Thoracic aorta (tissue), 2 donors: ENCODE results near the gene PPARA. TPM values are rescaled to one million over a fixed set of nuclear protein-coding genes. Genes with fewer than 3 reads are reported as not detected.
A peak's percentile ranks its signal among the peaks of the same experiment; 100 is the strongest.

ENCODE experiments used
- ATAC-seq: fragments of 150-250 bp; one replicate; pipeline ENCODE4 v1.8.0; 2017; ENCODE audit warnings: low read depth; ENCODE audit not compliant: insufficient number of reproducible peaks, low FRiP score
- DNase-seq: peaks from one replicate; pipeline ENCODE4 v3.0.0-alpha.2; 2020; ENCODE audit warnings: low spot score
- H3K27ac ChIP-seq, 2 donors: fragments of 200-600 bp; sonication (generic); 1 replicate in 1 of 2; 2 replicates in 1 of 2; pipeline ENCODE4 v1.5.1; 2016; ENCODE audit warnings: mild to moderate bottlenecking in 2 of 2, moderate library complexity in 2 of 2
- H3K27me3 ChIP-seq: fragments of 200-600 bp; sonication (generic); replicated peaks from 2 replicates; pipeline ENCODE4 v1.6.0; 2016; ENCODE audit warnings: mild to moderate bottlenecking; ENCODE audit not compliant: insufficient read depth
- H3K36me3 ChIP-seq: fragments of 200-600 bp; sonication (generic); one replicate; pipeline ENCODE4 v1.5.1; 2016
- H3K4me1 ChIP-seq, 2 donors: fragments of 200-600 bp; sonication (generic); 1 replicate in 1 of 2; 2 replicates in 1 of 2; pipeline versions ENCODE4 v1.5.1 to v1.6.0; 2016; ENCODE audit warnings: low read depth in 2 of 2, mild to moderate bottlenecking in 1 of 2; ENCODE audit not compliant: control insufficient read depth in 1 of 2
- H3K4me3 ChIP-seq: fragments of 200-600 bp; sonication (generic); 2 replicates; pipeline ENCODE4 v1.5.1; 2016; ENCODE audit warnings: mild to moderate bottlenecking
- H3K9me3 ChIP-seq: fragments of 200-600 bp; sonication (generic); 2 replicates; pipeline ENCODE4 v1.5.1; 2016
- total RNA-seq, 2 donors: library from RNA; depleted of rRNA; stranded (reverse); fragments of >200 nt; gene quantifications; one replicate each; pipeline versions ENCODE4 v1.1.0 to v1.2.3, GENCODE V29; 2016
- TF ChIP-seq, protein P1 (sequence below): fragments of 200-600 bp; sonication (generic); IDR thresholded peaks from one replicate; pipeline ENCODE4 v1.5.1; 2019; ENCODE audit warnings: antibody characterized with exemption

Gene PPARA
- total RNA-seq, 2 donors from 2014 or later, result 21.9 to 67.8 TPM

DNA sequence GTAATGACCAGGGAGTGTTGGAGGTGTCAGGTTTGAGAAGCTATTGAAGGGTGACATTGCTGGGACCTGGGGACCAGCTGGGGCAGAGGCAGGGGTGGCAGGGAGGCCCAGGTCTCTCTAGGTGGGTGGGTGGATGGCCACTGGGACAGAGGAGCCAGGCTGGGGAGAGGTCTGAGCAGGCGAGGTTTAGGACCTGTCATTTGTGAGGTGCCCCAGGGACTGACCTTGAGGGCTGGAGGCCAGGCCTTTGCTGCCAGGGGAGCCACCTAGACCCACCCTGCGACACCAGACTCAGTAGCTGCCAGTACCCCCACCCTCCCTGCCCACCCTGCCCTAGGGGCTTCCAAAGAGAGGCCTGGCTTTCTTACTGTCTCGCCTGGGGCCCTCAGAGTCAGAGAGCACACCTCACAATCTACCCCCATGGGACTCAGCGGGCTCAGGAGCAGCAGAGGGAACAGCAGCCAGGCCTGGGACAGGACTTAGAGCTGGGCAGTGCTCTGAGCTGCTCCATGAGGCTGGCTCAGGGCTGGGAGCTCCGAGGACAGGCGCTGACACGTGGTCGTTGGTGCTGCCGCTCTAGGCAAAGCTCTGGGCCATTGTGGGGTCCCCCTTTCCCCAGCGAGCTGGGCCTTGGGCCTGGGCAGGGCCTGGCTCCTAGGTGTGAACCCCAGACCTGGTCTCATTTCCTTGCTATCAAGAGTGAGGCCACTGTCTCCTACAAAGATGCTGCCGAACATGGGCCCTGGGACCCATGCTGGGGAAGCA, 28.6 kb upstream of the PPARA start:
- peaks cover 4 to 9% of the 10 kb centered on the region in 2 donors for H3K4me1 ChIP-seq
- H3K36me3 ChIP-seq, result no peaks in the 10 kb centered on the region
- no peaks in the 10 kb centered on the region for H3K27me3 ChIP-seq
- TF ChIP-seq, protein P1, sequence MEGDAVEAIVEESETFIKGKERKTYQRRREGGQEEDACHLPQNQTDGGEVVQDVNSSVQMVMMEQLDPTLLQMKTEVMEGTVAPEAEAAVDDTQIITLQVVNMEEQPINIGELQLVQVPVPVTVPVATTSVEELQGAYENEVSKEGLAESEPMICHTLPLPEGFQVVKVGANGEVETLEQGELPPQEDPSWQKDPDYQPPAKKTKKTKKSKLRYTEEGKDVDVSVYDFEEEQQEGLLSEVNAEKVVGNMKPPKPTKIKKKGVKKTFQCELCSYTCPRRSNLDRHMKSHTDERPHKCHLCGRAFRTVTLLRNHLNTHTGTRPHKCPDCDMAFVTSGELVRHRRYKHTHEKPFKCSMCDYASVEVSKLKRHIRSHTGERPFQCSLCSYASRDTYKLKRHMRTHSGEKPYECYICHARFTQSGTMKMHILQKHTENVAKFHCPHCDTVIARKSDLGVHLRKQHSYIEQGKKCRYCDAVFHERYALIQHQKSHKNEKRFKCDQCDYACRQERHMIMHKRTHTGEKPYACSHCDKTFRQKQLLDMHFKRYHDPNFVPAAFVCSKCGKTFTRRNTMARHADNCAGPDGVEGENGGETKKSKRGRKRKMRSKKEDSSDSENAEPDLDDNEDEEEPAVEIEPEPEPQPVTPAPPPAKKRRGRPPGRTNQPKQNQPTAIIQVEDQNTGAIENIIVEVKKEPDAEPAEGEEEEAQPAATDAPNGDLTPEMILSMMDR, result no peak
- no peak overlapping the region for H3K27ac ChIP-seq
- no peak overlapping the region for H3K4me3 ChIP-seq
- H3K9me3 ChIP-seq, result no peaks in the 10 kb centered on the region
- DNase-seq (no peak), ATAC-seq (no peak)

DNA sequence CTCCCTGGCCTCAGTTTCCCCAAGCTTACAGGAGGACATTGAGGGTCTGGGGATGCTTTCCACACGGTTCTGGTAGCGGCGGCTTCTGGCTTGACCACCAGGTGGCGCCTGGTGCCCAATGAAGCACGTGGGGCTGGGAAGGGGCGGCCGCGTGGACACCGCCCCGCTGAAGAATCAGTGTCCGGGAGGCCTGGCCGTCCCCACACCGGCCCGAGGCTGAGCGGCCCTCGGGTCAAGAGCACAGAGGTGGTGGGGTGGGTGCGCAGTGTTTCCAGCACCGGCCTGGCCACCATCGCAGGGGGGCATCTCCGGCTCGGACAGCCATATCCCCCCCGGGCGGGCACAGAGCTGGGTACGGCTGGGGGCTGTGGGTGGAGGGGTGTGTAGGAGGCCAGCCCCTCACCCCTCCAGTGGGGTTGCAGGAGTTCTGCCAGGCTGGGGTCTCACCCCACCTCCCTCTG, 27.8 kb upstream of the PPARA start:
- H3K27me3 ChIP-seq, result no peaks in the 10 kb centered on the region
- TF ChIP-seq, protein P1, result peak; percentile 95
- H3K9me3 ChIP-seq, result no peaks in the 10 kb centered on the region
- H3K4me1 ChIP-seq, result peaks cover 2 to 9% of the 10 kb centered on the region in 2 donors
- DNase-seq (no peak), ATAC-seq (no peak)
- no peaks in the 10 kb centered on the region for H3K36me3 ChIP-seq
- no peak overlapping the region for H3K27ac ChIP-seq
- H3K4me3 ChIP-seq, result peak overlapping the region; percentile 47

DNA sequence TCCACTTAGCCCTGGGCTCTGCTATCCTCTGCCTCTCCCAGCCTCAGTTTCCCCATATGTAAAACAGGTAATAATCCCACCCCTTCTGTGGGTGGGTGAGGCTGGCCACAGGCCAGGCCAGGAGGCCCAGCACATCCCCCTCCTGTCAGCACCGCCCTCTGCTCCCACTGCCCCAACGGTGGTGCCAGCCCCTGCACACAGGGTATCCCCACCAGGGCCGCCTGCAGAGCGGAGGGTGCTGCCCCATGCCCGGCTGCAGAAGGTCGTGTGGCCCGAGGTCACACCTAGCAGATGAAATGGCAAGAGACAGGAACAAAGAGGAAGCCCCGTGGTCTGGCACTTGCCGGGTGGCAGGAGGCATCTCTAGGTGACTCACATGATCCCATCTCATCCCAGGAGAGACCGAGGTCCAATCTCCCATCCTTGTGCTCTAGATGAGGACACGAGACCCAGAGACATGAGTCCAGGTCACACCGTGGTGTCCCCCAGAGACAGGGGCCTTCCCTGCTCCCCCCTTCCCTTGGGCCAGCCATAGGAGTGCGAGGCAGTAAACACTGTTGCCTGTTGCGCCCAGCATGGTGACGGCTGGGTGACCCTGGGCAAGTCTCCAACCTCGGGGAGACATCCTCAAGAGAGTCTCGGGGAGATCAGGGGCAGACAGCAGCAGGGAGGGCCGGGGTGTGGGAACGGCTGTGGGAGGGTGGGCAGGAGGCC, 27.2 kb upstream of the PPARA start:
- ATAC-seq (no peak), DNase-seq (no peak)
- no peak overlapping the region for H3K4me3 ChIP-seq
- no peak overlapping the region for H3K27ac ChIP-seq
- H3K27me3 ChIP-seq, result no peaks in the 10 kb centered on the region
- no peaks in the 10 kb centered on the region for H3K9me3 ChIP-seq
- no peaks in the 10 kb centered on the region for H3K36me3 ChIP-seq
- peaks cover 2 to 9% of the 10 kb centered on the region in 2 donors for H3K4me1 ChIP-seq
- TF ChIP-seq, protein P1, result no peak

GRCh38 chr22:46123694-46124382, 26.5 kb upstream of the PPARA start:
- no peaks in the 10 kb centered on the region for H3K36me3 ChIP-seq
- no peaks in the 10 kb centered on the region for H3K27me3 ChIP-seq
- TF ChIP-seq, protein P1, result no peak
- DNase-seq (no peak), ATAC-seq (no peak)
- no peak overlapping the region for H3K4me3 ChIP-seq
- H3K4me1 ChIP-seq, result peaks cover 2 to 9% of the 10 kb centered on the region in 2 donors
- no peak overlapping the region for H3K27ac ChIP-seq
- H3K9me3 ChIP-seq, result no peaks in the 10 kb centered on the region
